HG02885 (cell line): ENCODE measurements around the gene SNX32.

Experiments used
- ATAC-seq: cut with Tn5 transposase; IDR thresholded peaks from one replicate; pipeline ENCODE4 v1.9.1; 2021; ENCODE audit warnings: mild to moderate bottlenecking; ENCODE audit not compliant: unreplicated experiment, poor library complexity

Gene SNX32

GRCh38 chr11:65897020-65897471 lies 63.3 kb downstream of the SNX32 start:
- ATAC-seq = no peak

GRCh38 chr11:65898656-65899355 lies 65.0 kb downstream of the SNX32 start:
- ATAC-seq = no peak

- no peak for ATAC-seq
Observed at GRCh38 chr11:65899356-65900124, 65.8 kb downstream of the SNX32 start.

DNA sequence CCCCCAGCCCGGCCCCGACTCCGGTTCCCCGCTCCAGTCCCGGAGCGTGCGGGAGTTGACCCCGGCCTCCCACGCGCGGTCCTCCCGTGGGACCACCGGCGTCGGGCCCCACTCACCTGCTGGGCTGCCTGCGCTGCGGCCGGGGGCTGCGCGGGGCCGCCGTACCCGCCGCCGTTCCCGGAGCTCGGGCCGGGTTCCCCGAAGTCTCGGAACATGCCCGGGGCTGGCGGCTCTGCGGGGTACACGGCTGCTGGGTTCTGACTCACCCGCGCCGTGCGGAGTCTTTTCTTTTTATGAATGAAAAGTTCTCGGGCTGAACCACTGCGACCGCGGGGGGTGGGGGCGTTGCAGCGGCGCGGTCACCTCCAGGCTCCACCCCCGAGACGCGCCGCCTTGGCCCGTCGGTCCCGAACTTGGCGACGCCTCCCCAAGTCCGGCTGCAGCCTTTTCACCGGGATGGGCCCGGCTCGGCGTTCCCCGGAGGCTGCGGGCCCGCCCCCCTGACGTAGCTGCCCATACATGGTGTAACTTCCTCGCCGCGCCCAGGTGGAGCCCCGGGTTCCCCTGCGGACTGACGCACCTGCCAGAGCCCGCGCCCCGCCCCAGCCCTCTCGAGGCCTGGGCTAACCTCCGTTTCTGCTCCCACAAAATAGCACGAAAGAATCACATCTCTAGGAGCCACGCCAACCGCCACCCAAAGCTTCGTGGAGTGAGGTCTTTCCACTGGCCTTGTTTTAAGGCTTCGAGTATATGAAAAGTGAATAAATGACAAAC lies 66.5 kb downstream of the SNX32 start, which contains the start of gene FOSL1:
Gene FOSL1 (minus strand): TSS at position 264 of the 774 bp plus-strand sequence. CDS start 49 bp downstream, at position 215.
- peak; percentile 77 for ATAC-seq

DNA sequence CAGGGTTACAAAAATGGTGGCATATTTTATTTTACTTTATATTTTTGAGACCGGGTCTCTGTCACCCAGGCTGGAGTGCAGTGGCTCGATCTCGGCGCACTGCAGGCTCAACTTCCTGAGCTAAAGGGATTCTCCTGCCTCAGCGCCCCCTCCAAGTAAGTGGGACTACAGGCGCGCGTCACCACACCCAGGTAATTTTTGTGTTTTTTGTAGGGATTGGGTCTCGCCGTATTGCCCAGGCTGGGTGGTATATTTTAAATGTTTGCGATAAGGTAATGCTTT lies 67.1 kb downstream of the SNX32 start:
- no peak for ATAC-seq

GRCh38 chr11:65903068-65903481 lies 69.3 kb downstream of the SNX32 start:
- no peak for ATAC-seq
